Panc1 (cell line): ENCODE measurements around the gene SNRNP27. TPM values are rescaled to one million over a fixed set of nuclear protein-coding genes. Genes with fewer than 3 reads are reported as not detected.

Experiments used
- ATAC-seq: fragments of 200-7000 bp; cut with Tn5 transposase; 2 replicates; pipeline ENCODE4 v1.9.1; 2020; ENCODE audit warnings: mild to moderate bottlenecking, moderate library complexity
- BruUV-seq: library from RNA; stranded (reverse); fragments of 400-500 nt; replicated peaks from 2 replicates; lab custom pipeline; 2021; lab: Mats Ljungman, UMichigan
- CTCF ChIA-PET: fragments of 300-600 bp; sonication (Branson Sonifier 250); formaldehyde crosslinking; loops from one replicate; lab custom pipeline; 2022; ENCODE audit warnings: antibody characterized with exemption; lab: Charles Lee
- POLR2A ChIA-PET: fragments of 300-600 bp; sonication (Branson Sonifier 250); formaldehyde crosslinking; loops from one replicate; lab custom pipeline; 2022; ENCODE audit warnings: antibody characterized with exemption; lab: Charles Lee
- DNase-seq: peaks from one replicate; pipeline ENCODE4 v3.0.0-alpha.2; 2010; ENCODE audit warnings: low read depth, low spot score
- H3K27ac ChIP-seq: 2 replicates; pipeline ENCODE4 v1.5.1; 2011; ENCODE audit warnings: mild to moderate bottlenecking, low read length, inconsistent platforms
- H3K27me3 ChIP-seq: fragments of 200-500 bp; sonication (Bioruptor generic); 2 replicates; pipeline ENCODE4 v1.6.0; 2014; ENCODE audit warnings: low read length, inconsistent platforms; ENCODE audit not compliant: control insufficient read depth, insufficient read depth
- H3K36me3 ChIP-seq: fragments of 200-500 bp; sonication (Bioruptor generic); 2 replicates; pipeline ENCODE4 v1.5.1; 2014; ENCODE audit warnings: inconsistent platforms, mild to moderate bottlenecking, low read length, moderate library complexity; ENCODE audit not compliant: control insufficient read depth, insufficient read depth
- H3K4me1 ChIP-seq: 2 replicates; pipeline ENCODE4 v1.5.1; 2011; ENCODE audit warnings: inconsistent platforms, mild to moderate bottlenecking, low read length, moderate library complexity; ENCODE audit not compliant: control insufficient read depth, insufficient read depth
- H3K4me3 ChIP-seq, 2 experiments: 2 replicates each; pipeline ENCODE4 v1.5.1; 2011 to 2012; ENCODE audit warnings: low read depth in 2 of 2, low read length in 2 of 2, mild to moderate bottlenecking in 2 of 2, inconsistent platforms in 1 of 2, moderate library complexity in 1 of 2
- H3K9me3 ChIP-seq: fragments of 200-500 bp; sonication (Bioruptor generic); 2 replicates; pipeline ENCODE4 v1.5.1; 2014; ENCODE audit warnings: low read depth, mild to moderate bottlenecking, inconsistent platforms, low read length, moderate library complexity; ENCODE audit not compliant: control insufficient read depth, insufficient read depth
- POLR2AphosphoS5 ChIP-seq: IDR thresholded peaks from 2 replicates; pipeline ENCODE4 v1.6.1; 2012; ENCODE audit warnings: mild to moderate bottlenecking, low read depth, low read length, moderate library complexity
- SIN3A ChIP-seq: IDR thresholded peaks from 2 replicates; pipeline ENCODE4 v1.6.1; 2012; ENCODE audit warnings: low read depth, mild to moderate bottlenecking, low read length, moderate library complexity, borderline replicate concordance; ENCODE audit not compliant: insufficient read depth
- TCF7L2 ChIP-seq: IDR thresholded peaks from 2 replicates; pipeline ENCODE4 v1.6.1; 2011; ENCODE audit warnings: mild to moderate bottlenecking, low read depth, low read length, inconsistent platforms
- in situ Hi-C: cut with HindIII; loops from 2 replicates; pipeline ENCODE4 v1.10.0; 2016; ENCODE audit warnings: low sequenced_read_pairs, low pct_unique_long_range_greater_than_20kb
- intact Hi-C: fragments of 100-400 bp; cut with micrococcal nuclease; formaldehyde crosslinking; loops from one replicate; pipeline ENCODE4 v1.10.0; 2022; ENCODE audit not compliant: unreplicated experiment
- total RNA-seq: library from RNA; stranded (reverse); gene quantifications from one replicate; pipeline ENCODE4 v1.2.1, GENCODE V29; 2021; ENCODE audit not compliant: unreplicated experiment
- TF ChIP-seq, protein P1 (sequence below): fragments of 450-650 bp; IDR thresholded peaks from 2 replicates; pipeline ENCODE4 v1.5.1; 2017; ENCODE audit warnings: mild to moderate bottlenecking
- TF ChIP-seq, protein P2 (sequence below), 2 experiments: IDR thresholded peaks; 2 replicates each; pipeline ENCODE4 v1.6.1; 2011 to 2012; ENCODE audit warnings: low read depth in 2 of 2, control low read depth in 1 of 2, low read length in 1 of 2, mild to moderate bottlenecking in 1 of 2, moderate library complexity in 1 of 2; ENCODE audit not compliant: insufficient read depth in 1 of 2

The SNRNP27 gene
- total RNA-seq, 1 experiment from 2014 or later: 39.7 TPM

GRCh38 chr2:69952336-69953115 lies 58.8 kb downstream of the SNRNP27 start:
- TF ChIP-seq, protein P1, sequence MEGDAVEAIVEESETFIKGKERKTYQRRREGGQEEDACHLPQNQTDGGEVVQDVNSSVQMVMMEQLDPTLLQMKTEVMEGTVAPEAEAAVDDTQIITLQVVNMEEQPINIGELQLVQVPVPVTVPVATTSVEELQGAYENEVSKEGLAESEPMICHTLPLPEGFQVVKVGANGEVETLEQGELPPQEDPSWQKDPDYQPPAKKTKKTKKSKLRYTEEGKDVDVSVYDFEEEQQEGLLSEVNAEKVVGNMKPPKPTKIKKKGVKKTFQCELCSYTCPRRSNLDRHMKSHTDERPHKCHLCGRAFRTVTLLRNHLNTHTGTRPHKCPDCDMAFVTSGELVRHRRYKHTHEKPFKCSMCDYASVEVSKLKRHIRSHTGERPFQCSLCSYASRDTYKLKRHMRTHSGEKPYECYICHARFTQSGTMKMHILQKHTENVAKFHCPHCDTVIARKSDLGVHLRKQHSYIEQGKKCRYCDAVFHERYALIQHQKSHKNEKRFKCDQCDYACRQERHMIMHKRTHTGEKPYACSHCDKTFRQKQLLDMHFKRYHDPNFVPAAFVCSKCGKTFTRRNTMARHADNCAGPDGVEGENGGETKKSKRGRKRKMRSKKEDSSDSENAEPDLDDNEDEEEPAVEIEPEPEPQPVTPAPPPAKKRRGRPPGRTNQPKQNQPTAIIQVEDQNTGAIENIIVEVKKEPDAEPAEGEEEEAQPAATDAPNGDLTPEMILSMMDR: no peak
- TF ChIP-seq POLR2AphosphoS5 (no peak), TCF7L2 (no peak), SIN3A (no peak)
- TF ChIP-seq, protein P2, sequence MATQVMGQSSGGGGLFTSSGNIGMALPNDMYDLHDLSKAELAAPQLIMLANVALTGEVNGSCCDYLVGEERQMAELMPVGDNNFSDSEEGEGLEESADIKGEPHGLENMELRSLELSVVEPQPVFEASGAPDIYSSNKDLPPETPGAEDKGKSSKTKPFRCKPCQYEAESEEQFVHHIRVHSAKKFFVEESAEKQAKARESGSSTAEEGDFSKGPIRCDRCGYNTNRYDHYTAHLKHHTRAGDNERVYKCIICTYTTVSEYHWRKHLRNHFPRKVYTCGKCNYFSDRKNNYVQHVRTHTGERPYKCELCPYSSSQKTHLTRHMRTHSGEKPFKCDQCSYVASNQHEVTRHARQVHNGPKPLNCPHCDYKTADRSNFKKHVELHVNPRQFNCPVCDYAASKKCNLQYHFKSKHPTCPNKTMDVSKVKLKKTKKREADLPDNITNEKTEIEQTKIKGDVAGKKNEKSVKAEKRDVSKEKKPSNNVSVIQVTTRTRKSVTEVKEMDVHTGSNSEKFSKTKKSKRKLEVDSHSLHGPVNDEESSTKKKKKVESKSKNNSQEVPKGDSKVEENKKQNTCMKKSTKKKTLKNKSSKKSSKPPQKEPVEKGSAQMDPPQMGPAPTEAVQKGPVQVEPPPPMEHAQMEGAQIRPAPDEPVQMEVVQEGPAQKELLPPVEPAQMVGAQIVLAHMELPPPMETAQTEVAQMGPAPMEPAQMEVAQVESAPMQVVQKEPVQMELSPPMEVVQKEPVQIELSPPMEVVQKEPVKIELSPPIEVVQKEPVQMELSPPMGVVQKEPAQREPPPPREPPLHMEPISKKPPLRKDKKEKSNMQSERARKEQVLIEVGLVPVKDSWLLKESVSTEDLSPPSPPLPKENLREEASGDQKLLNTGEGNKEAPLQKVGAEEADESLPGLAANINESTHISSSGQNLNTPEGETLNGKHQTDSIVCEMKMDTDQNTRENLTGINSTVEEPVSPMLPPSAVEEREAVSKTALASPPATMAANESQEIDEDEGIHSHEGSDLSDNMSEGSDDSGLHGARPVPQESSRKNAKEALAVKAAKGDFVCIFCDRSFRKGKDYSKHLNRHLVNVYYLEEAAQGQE (IDR thresholded peaks at IDR 0.05; ENCODE audit: insufficient read depth in 1 of 2, low read depth in 2 of 2, low read length in 1 of 2): no peak
- ChIA-PET POLR2A (interaction anchor here (0.6 to 0.7 kb wide), 2 partner anchors 341 to 376 kb away, joined by 3 to 4 read pairs; no protein-coding TSS in a partner anchor), CTCF (no interaction called here)

DNA sequence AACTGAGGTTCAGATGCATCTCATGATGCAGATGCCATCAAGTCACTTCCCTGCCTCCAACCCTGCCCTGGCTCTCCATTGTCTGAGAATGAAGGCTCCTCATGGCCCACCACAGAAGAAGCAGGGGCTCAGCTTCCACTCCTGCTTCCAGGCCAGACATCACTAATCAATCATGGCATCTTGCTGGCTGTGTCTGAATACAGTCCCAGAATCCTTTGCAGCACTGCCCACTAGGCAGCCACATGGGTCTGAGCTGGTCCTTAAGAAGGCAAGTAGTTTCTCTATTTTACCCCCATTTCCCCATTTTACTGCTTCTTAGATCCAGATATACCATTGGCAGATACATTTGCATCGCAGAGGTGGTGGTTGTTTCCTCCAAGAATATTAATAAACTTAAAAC lies 60.3 kb downstream of the SNRNP27 start:
- H3K4me3 ChIP-seq: no peak overlapping the region
- BruUV-seq: no TSS peak
- no peaks in the 10 kb centered on the region for H3K36me3 ChIP-seq
- H3K4me1 ChIP-seq: no peaks in the 10 kb centered on the region
- ATAC-seq (no peak), DNase-seq (no peak)
- intact Hi-C loops: no loop called here
- POLR2A ChIA-PET: no interaction called here
- H3K27ac ChIP-seq: no peak overlapping the region
- CTCF ChIA-PET: no interaction called here
- in situ Hi-C loops: no loop called here
- no peaks in the 10 kb centered on the region for H3K27me3 ChIP-seq
- TF ChIP-seq POLR2AphosphoS5 (no peak), SIN3A (no peak), TCF7L2 (no peak)
- TF ChIP-seq, protein P2 (IDR thresholded peaks at IDR 0.05; ENCODE audit: insufficient read depth in 1 of 2, low read depth in 2 of 2, low read length in 1 of 2): no peak
- TF ChIP-seq, protein P1: no peak
- no peaks in the 10 kb centered on the region for H3K9me3 ChIP-seq

More at GRCh38 chr2:69952336-69953115, 58.8 kb downstream of the SNRNP27 start:
- ATAC-seq: no peak
- in situ Hi-C loops: no loop called here
- H3K4me1 ChIP-seq: peaks cover 8% of the 10 kb centered on the region
- no peak for DNase-seq
- BruUV-seq: no TSS peak
- intact Hi-C loops: no loop called here
- no peaks in the 10 kb centered on the region for H3K9me3 ChIP-seq
- no peaks in the 10 kb centered on the region for H3K36me3 ChIP-seq
- H3K27ac ChIP-seq: no peak overlapping the region
- no peaks in the 10 kb centered on the region for H3K27me3 ChIP-seq
- H3K4me3 ChIP-seq: no peak overlapping the region
